Mammary epithelial cell (primary cell): Measurements from ENCODE around the gene ALKBH6.

Experiments
- CTCF ChIP-seq, 2 donors: IDR thresholded peaks in 1 of 2; conservative IDR thresholded peaks in 1 of 2; 2 replicates each; pipeline ENCODE4 v1.5.1; 2011 to 2012; ENCODE audit warnings: inconsistent platforms in 2 of 2, low read length in 2 of 2, mild to moderate bottlenecking in 2 of 2, control low read depth in 1 of 2, low read depth in 1 of 2; ENCODE audit not compliant: insufficient read depth in 1 of 2; ENCODE audit errors: extremely low read depth in 1 of 2
- EZH2 ChIP-seq: IDR thresholded peaks from 2 replicates; pipeline ENCODE4 v1.6.1; 2012; ENCODE audit warnings: low read length, inconsistent platforms, borderline replicate concordance

GRCh38 chr19:35987571-35987896 lies 26.5 kb downstream of the ALKBH6 start:
- TF ChIP-seq EZH2 (no peak), CTCF (conservative IDR thresholded peaks at IDR 0.05 in 1 of 2, IDR thresholded peaks at IDR 0.05 in 1 of 2; ENCODE audit: extremely low read depth in 1 of 2, insufficient read depth in 1 of 2, low read depth in 1 of 2, low read length in 2 of 2) (no peak)
